AG04450 (cell line): ENCODE measurements around the gene ECSIT. TPM values are rescaled to one million over a fixed set of nuclear protein-coding genes. Genes with fewer than 3 reads are reported as not detected.
A peak's percentile ranks its signal among the peaks of the same experiment; 100 is the strongest.

Experiments
- CTCF ChIA-PET: fragments of 300-600, 350-600 bp; formaldehyde crosslinking; extraction: SDS; loops from one replicate; lab custom pipeline; 2022; ENCODE audit warnings: antibody characterized with exemption, inconsistent platforms; lab: Charles Lee
- POLR2A ChIA-PET: fragments of 350-600 bp; formaldehyde crosslinking; extraction: SDS; loops from one replicate; lab custom pipeline; 2021; ENCODE audit warnings: antibody characterized with exemption, inconsistent platforms; lab: Yijun Ruan, JAX
- DNase-seq: peaks from one replicate; pipeline ENCODE4 v3.0.0-alpha.2; 2011; ENCODE audit warnings: low read depth, low spot score
- H3K27ac ChIP-seq: one replicate; pipeline ENCODE4 v1.5.1; 2012; ENCODE audit warnings: low read depth, low read length, control low read depth
- H3K27me3 ChIP-seq: one replicate; pipeline ENCODE4 v1.6.0; 2012; ENCODE audit warnings: low read length; ENCODE audit not compliant: control insufficient read depth, insufficient read depth
- H3K4me3 ChIP-seq: 2 replicates; pipeline ENCODE4 v1.5.1; 2011; ENCODE audit warnings: mild to moderate bottlenecking, low read depth, low read length, control low read depth
- H3K9me3 ChIP-seq: 2 replicates; pipeline ENCODE4 v1.5.1; 2012; ENCODE audit warnings: low read length; ENCODE audit not compliant: control insufficient read depth, insufficient read depth
- polyA plus RNA-seq: library from polyadenylated mRNA; depleted of rRNA; stranded (reverse); fragments of >200 nt; gene quantifications from 2 replicates; pipeline ENCODE4 v1.2.3, GENCODE V29; 2011
- TF ChIP-seq, protein P1 (sequence below): IDR thresholded peaks from 2 replicates; pipeline ENCODE4 v1.5.1; 2011; ENCODE audit warnings: low read depth, low read length, control low read depth, inconsistent platforms

The ECSIT gene
- polyA plus RNA-seq, 1 experiment: 28.2 TPM

DNA sequence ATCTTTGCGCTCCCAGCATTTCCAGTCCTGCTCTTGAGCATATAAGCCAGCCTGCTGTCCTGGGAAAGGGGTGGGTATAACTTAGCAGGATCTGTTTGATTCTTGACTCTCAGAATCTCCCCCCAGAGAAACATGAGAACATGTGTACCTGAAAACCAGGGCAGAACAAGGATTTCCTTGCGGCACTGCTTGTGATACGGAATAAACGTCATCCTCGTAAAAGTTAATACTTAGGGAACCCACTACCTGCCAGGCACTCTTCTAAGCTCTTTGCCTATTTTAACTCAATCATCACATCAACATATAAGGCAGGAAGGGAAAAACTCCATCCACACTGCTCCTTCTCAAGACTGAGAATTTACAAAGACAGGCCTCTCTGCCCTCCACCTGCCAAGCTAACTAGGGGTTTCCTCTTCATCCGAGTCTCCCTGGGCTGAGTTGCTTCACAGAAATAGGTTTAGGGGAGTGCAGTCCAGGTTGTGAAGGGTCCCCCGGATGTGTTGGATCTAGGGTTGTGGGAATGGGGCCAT lies 24.4 kb downstream of the ECSIT start:
- CTCF ChIA-PET: interaction anchor here (0.6 kb wide), 1 partner anchor 59 kb away, joined by 6 read pairs; no protein-coding TSS in a partner anchor
- H3K27ac ChIP-seq: peak overlapping the region; percentile 25
- no peak for DNase-seq
- TF ChIP-seq, protein P1, sequence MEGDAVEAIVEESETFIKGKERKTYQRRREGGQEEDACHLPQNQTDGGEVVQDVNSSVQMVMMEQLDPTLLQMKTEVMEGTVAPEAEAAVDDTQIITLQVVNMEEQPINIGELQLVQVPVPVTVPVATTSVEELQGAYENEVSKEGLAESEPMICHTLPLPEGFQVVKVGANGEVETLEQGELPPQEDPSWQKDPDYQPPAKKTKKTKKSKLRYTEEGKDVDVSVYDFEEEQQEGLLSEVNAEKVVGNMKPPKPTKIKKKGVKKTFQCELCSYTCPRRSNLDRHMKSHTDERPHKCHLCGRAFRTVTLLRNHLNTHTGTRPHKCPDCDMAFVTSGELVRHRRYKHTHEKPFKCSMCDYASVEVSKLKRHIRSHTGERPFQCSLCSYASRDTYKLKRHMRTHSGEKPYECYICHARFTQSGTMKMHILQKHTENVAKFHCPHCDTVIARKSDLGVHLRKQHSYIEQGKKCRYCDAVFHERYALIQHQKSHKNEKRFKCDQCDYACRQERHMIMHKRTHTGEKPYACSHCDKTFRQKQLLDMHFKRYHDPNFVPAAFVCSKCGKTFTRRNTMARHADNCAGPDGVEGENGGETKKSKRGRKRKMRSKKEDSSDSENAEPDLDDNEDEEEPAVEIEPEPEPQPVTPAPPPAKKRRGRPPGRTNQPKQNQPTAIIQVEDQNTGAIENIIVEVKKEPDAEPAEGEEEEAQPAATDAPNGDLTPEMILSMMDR: no peak
- H3K27me3 ChIP-seq: no peaks in the 10 kb centered on the region
- peaks cover 3% of the 10 kb centered on the region; the same call in 1 of the 2 replicates for H3K9me3 ChIP-seq
- POLR2A ChIA-PET: no interaction called here
- peak overlapping the region; percentile 67 for H3K4me3 ChIP-seq

DNA sequence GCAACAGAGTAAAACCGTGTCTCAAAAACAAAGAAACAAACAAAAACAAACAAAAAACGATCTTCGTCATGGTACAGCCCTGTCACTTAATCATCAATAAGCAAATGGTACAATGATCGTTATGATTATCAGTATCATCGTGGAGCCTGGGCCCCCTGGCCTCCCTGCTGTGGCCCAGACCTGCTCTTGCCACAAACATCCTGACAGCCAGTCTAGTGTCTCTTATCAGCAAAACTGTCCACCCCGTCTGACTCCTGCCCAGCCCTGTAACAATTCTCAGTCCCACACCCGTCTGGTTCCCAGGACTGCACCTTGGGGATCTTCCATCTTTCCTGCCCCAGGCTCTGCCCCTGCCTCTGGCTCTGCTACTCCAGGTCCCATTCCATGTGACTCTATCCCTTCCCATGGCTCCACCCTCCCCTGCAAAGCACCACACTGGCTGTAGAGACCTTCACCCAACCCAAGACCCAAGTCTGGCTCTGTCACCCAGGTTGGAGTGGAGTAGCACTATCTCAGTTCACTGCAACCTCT lies 29.0 kb downstream of the ECSIT start:
- H3K27me3 ChIP-seq: no peaks in the 10 kb centered on the region
- TF ChIP-seq, protein P1: no peak
- POLR2A ChIA-PET: no interaction called here
- CTCF ChIA-PET: no interaction called here
- H3K9me3 ChIP-seq: no peaks in the 10 kb centered on the region; the same call in 1 of the 2 replicates
- H3K27ac ChIP-seq: no peak overlapping the region
- no peak for DNase-seq
- H3K4me3 ChIP-seq: no peak overlapping the region

DNA sequence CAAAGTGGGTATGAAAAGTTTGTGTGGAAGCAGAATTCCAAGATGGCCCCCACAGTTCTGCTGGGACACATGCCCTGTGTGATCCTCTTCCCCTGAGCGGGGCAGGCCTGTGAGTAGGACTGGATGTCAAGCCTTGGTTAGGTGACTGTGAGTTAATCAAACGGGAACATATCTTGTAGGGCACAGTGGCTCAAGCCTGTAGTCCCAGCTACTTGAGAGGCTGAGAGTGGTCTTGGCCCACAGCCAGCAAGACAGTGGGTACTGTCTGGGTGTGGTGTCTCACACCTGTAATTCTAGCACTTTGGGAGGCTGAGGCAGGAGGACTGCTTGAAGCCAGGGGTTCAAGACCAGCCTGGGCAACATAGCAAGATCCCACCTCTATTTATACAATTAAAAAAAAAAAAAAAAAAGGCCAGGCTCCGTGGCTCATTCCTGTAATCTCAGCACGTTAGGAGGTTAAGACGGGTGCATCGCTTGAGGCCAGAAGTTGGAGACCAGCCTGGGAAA lies 29.7 kb downstream of the ECSIT start:
- no peak overlapping the region for H3K4me3 ChIP-seq
- no peaks in the 10 kb centered on the region for H3K27me3 ChIP-seq
- DNase-seq: no peak
- H3K27ac ChIP-seq: no peak overlapping the region
- ChIA-PET POLR2A (no interaction called here), CTCF (no interaction called here)
- TF ChIP-seq, protein P1: no peak
- H3K9me3 ChIP-seq: no peaks in the 10 kb centered on the region; the same call in 1 of the 2 replicates

DNA sequence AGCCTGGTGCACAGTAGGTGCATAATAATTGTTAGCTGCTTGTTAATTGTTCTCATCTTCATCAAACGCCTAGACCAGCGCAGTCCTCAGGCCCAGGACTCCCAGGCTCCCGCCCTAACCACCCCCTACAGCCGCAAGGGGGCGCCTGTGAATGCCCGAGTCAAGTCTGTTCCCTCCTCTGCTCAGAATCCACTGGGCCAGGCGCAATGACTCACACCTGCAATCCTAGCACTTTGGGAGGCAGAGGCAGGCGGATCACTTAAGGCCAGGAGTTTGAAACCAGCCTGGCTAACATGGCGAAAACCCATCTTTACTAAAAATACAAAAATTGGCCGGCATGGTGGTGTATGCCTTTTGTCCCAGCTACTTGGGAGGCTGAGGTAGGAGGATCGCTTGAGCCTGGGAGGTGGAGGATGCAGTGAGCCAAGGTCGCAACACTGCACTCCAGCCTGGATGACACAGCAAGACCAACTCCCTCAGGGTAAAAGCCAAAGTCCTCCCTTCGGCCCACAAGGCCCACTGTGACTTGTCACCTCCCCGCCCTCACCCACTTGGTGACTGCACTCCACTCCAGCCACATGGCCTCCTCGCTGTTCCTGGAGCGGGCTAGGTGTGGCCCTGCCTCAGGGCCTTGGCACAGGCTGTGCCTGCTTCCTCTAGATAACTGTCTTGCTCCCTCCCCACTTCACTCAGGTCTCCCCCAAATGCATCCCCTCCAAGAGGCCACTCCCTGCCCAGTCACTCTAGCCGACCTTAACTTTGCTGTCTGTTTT lies 32.4 kb downstream of the ECSIT start:
- H3K27ac ChIP-seq: no peak overlapping the region
- ChIA-PET POLR2A (no interaction called here), CTCF (interaction anchor here (0.6 to 1.5 kb wide), 4 partner anchors 11 to 278 kb away, joined by 3 read pairs; partner anchors contain the start of gene ELOF1)
- H3K4me3 ChIP-seq: no peak overlapping the region
- no peaks in the 10 kb centered on the region for H3K27me3 ChIP-seq
- DNase-seq: peak; percentile 55
- no peaks in the 10 kb centered on the region; the same call in 1 of the 2 replicates for H3K9me3 ChIP-seq
- TF ChIP-seq, protein P1: peak; percentile 71

DNA sequence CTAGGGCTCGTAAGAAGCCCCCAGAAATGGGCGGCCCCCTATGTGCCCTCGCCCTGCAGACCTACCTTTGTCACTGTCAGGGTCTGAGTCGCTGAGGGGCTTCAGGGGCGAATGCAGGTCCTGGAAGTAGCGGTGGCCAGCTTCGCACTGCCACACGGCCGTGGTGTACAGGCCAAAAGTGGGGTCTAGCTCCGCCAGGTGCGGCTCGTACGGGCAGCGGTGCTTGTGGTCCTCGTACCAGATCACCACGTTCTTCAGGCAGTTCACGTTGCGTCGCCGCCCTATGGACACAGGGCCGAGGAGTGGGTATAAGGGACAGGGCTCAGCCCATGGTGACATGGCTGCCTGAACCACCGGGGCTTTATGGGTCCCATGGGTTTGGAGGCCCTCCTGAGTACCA lies 33.0 kb downstream of the ECSIT start:
- CTCF ChIA-PET: interaction anchor here (1.0 to 1.5 kb wide), 3 partner anchors 11 to 214 kb away, joined by 3 read pairs; partner anchors contain the start of gene ELOF1
- Histone ChIP-seq H3K9me3 (no peaks in the 10 kb centered on the region; the same call in 1 of the 2 replicates), H3K27ac (no peak overlapping the region), H3K27me3 (no peaks in the 10 kb centered on the region), H3K4me3 (no peak overlapping the region)
- POLR2A ChIA-PET: no interaction called here
- DNase-seq: no peak
- TF ChIP-seq, protein P1: no peak
